Type B pancreatic cell (in vitro differentiated cells): Measurements from ENCODE around the gene STAP2. TPM values are rescaled to one million over a fixed set of nuclear protein-coding genes. Genes with fewer than 3 reads are reported as not detected.

Experiments
- DNase-seq: peaks from one replicate; pipeline ENCODE4 v3.0.0; 2021; ENCODE audit warnings: mixed read lengths; ENCODE audit not compliant: unreplicated experiment; ENCODE audit errors: extremely low spot score
- H3K27ac Mint-ChIP-seq: 2 replicates; pipeline ENCODE4 v1.8.0; 2021; ENCODE audit warnings: mild to moderate bottlenecking, mixed read lengths
- H3K27me3 Mint-ChIP-seq: 2 replicates; pipeline ENCODE4 v1.8.0; 2021; ENCODE audit warnings: mixed read lengths
- H3K36me3 Mint-ChIP-seq: 2 replicates; pipeline ENCODE4 v1.8.0; 2021; ENCODE audit warnings: mixed read lengths
- H3K4me1 Mint-ChIP-seq: one replicate; pipeline ENCODE4 v1.8.0; 2021; ENCODE audit warnings: mixed read lengths; ENCODE audit not compliant: unreplicated experiment
- H3K4me3 Mint-ChIP-seq: 2 replicates; pipeline ENCODE4 v1.8.0; 2021; ENCODE audit warnings: mild to moderate bottlenecking, mixed read lengths
- H3K9me3 Mint-ChIP-seq: 2 replicates; pipeline ENCODE4 v1.8.0; 2021; ENCODE audit warnings: mixed read lengths
- CTCF ChIP-seq: fragments of 200-600 bp; sonication (generic); conservative IDR thresholded peaks from 2 replicates; pipeline ENCODE4 v1.5.0; 2021; ENCODE audit warnings: antibody characterized with exemption, mild to moderate bottlenecking
- total RNA-seq: library from RNA; stranded (reverse); gene quantifications from 2 replicates; pipeline ENCODE4 v1.2.1, GENCODE V29; 2021; ENCODE audit warnings: low replicate concordance

The STAP2 gene
- total RNA-seq, 1 donor from 2014 or later = 42.5 TPM

- no peak for DNase-seq
- H3K4me1 Mint-ChIP-seq = peaks cover 6% of the 10 kb centered on the region
- no peaks in the 10 kb centered on the region for H3K9me3 Mint-ChIP-seq
- H3K27ac Mint-ChIP-seq = no peak overlapping the region
- H3K4me3 Mint-ChIP-seq = no peak overlapping the region
- no peaks in the 10 kb centered on the region for H3K36me3 Mint-ChIP-seq
- H3K27me3 Mint-ChIP-seq = no peaks in the 10 kb centered on the region
- no peak for TF ChIP-seq CTCF
These were observed 39.6 kb downstream of the STAP2 start for GRCh38 chr19:4298810-4299550.

GRCh38 chr19:4297901-4298809, 40.5 kb downstream of the STAP2 start:
- H3K36me3 Mint-ChIP-seq = no peaks in the 10 kb centered on the region
- peaks cover 6% of the 10 kb centered on the region for H3K4me1 Mint-ChIP-seq
- no peak overlapping the region for H3K4me3 Mint-ChIP-seq
- no peaks in the 10 kb centered on the region for H3K9me3 Mint-ChIP-seq
- no peak for TF ChIP-seq CTCF
- no peaks in the 10 kb centered on the region for H3K27me3 Mint-ChIP-seq
- no peak for DNase-seq
- H3K27ac Mint-ChIP-seq = no peak overlapping the region

- Mint-ChIP-seq H3K9me3 (no peaks in the 10 kb centered on the region), H3K27ac (no peak overlapping the region), H3K4me3 (no peak overlapping the region), H3K4me1 (peaks cover under 1% of the 10 kb centered on the region), H3K36me3 (no peaks in the 10 kb centered on the region), H3K27me3 (no peaks in the 10 kb centered on the region)
- TF ChIP-seq CTCF = no peak
- no peak for DNase-seq
These were observed 42.5 kb downstream of the STAP2 start for GRCh38 chr19:4295972-4296771.

GRCh38 chr19:4294389-4294788, 44.2 kb downstream of the STAP2 start:
- no peaks in the 10 kb centered on the region for H3K27me3 Mint-ChIP-seq
- H3K4me3 Mint-ChIP-seq = no peak overlapping the region
- no peaks in the 10 kb centered on the region for H3K36me3 Mint-ChIP-seq
- H3K9me3 Mint-ChIP-seq = no peaks in the 10 kb centered on the region
- DNase-seq = no peak
- no peak for TF ChIP-seq CTCF
- no peak overlapping the region for H3K27ac Mint-ChIP-seq
- peaks cover 4% of the 10 kb centered on the region for H3K4me1 Mint-ChIP-seq

- peaks cover 4% of the 10 kb centered on the region for H3K4me1 Mint-ChIP-seq
- no peaks in the 10 kb centered on the region for H3K9me3 Mint-ChIP-seq
- no peaks in the 10 kb centered on the region for H3K27me3 Mint-ChIP-seq
- H3K36me3 Mint-ChIP-seq = no peaks in the 10 kb centered on the region
- no peak for TF ChIP-seq CTCF
- H3K4me3 Mint-ChIP-seq = no peak overlapping the region
- DNase-seq = no peak
- H3K27ac Mint-ChIP-seq = no peak overlapping the region
These were observed 46.1 kb downstream of the STAP2 start for GRCh38 chr19:4292515-4292914.
